NCI-H128 (cell line): Measurements from ENCODE around the gene MARCHF7.

ENCODE experiments used
- DNase-seq: peaks from one replicate; lab custom pipeline; 2025; ENCODE audit not compliant: unreplicated experiment; lab: John Stamatoyannopoulos, UW

Gene MARCHF7

DNA sequence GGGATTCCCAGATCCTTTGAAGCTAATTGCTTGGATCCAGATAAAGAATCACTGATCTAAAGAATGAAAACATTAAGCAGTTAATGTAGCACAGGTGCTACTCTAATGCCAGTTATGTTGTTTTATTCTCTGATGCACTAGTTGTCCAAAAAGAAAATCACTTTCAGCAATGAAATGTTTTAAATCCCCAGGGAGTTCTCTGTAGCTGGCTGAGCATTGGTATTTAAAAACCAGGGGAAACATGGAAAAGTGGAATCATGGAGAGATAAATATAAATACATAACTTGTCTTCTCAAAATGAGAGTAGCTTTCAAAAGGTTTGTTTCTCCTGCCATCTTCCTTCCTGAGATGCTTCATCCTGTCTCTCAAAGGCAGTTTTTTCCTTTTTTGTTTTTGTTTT is 48.0 kb downstream of the MARCHF7 start:
- DNase-seq: no peak

GRCh38 chr2:159762075-159762474 is 49.8 kb downstream of the MARCHF7 start:
- DNase-seq: no peak
